ENCODE results near the gene PGM5.

The PGM5 gene

DNA sequence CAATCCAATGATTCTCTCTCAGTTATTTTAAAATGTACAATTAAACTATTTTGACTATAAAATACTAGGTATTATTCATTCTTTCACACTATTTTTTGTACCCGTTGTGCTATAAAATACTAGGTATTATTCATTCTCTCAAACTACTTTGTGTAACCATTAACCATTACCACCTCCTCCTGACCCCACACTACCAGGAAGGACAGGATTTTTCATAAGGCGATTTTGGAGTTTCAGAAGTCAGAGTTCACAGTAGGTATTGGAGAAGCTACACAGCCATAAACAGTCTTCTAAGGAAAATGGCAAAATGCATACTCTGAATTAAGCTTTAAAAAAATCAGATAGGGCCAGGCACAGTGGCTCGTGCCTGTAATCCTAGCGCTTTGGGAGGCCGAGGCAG, 219.4 kb downstream of the PGM5 start:
- no peaks in the 10 kb centered on the region for H3K4me1 ChIP-seq (ENCODE audit: insufficient read depth, low read length)
- no peak overlapping the region for H3K4me3 ChIP-seq (ENCODE audit: low read length)
- no peak overlapping the region for H2AFZ ChIP-seq (ENCODE audit: low read depth, low read length)
- no peaks in the 10 kb centered on the region for H3K27me3 ChIP-seq (ENCODE audit: insufficient read depth, low read length)
- H3K36me3 ChIP-seq (ENCODE audit: insufficient read depth, low read length): no peaks in the 10 kb centered on the region
- no peaks in the 10 kb centered on the region for H3K9me3 ChIP-seq (ENCODE audit: low read length)

DNA sequence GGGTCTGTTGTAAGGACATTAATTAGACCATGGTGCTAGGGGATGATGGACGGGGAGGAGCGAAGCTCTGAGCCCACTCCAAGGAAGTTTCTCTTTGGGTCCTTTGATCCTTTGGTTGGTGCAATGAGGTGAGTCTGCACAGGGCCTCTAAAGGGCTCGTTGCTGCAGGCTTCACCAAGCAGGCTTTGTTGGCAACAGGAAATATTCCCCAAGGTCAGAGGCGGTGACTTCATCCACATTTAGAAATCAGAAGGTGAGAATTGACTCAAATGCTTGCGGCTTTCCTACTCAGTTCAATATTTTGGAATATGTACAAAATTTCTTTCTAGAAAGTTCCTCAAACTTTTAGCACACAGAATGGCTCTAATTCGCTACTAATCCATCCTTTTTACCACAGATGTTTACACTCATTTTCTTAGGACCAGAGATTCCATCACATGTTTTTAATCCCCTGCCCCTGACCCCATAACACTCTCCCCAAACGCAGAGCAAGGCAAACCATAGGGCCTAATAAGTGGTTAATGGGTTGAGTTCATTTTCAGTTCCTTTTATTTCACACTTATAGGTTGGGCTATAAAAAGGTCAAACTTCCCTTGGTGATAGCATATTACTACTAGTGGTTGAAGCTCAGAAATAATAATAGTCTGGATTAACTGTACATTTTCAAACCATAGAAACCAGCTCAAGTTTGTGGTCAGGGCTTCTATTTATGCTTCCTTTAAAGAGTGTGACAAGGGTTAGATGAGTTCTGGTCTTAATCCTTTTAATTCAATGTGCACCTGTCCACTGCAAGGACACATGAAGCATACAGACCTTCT, 221.6 kb downstream of the PGM5 start:
- Histone ChIP-seq H3K4me1 (ENCODE audit: insufficient read depth, low read length) (no peaks in the 10 kb centered on the region), H3K9me3 (ENCODE audit: low read length) (no peaks in the 10 kb centered on the region), H3K36me3 (ENCODE audit: insufficient read depth, low read length) (no peaks in the 10 kb centered on the region), H2AFZ (ENCODE audit: low read depth, low read length) (no peak overlapping the region), H3K27me3 (ENCODE audit: insufficient read depth, low read length) (no peaks in the 10 kb centered on the region), H3K4me3 (ENCODE audit: low read length) (no peak overlapping the region)

Measured in neuron (in vitro differentiated cells).